Activated naive CD8-positive, alpha-beta T cell treated with anti-CD3 and anti-CD28 coated beads, Interleukin-2, amount 50 U/mL, for 24 hours (primary cell): Measurements from ENCODE around the gene GTF2F2.
A peak's percentile ranks its signal among the peaks of the same experiment; 100 is the strongest.
"Not testable (repeated sequence)": the region's sequence is repeated elsewhere in the genome, so short reads cannot be mapped to it uniquely, and the experiment has no call there.

Source experiments
- ATAC-seq: fragments of 150-1000 bp; cut with Tn5 transposase; one replicate; pipeline ENCODE4 v1.10.0; 2021
- DNase-seq: peaks from one replicate; pipeline ENCODE4 v3.0.0; 2021
- H3K27ac Mint-ChIP-seq: one replicate; pipeline ENCODE4 v1.8.0; 2021; ENCODE audit warnings: mild to moderate bottlenecking, mixed read lengths
- H3K27me3 Mint-ChIP-seq: one replicate; pipeline ENCODE4 v1.8.0; 2021; ENCODE audit warnings: mixed read lengths
- H3K36me3 Mint-ChIP-seq: one replicate; pipeline ENCODE4 v1.8.0; 2021; ENCODE audit warnings: low read depth, mixed read lengths
- H3K4me1 Mint-ChIP-seq: one replicate; pipeline ENCODE4 v1.8.0; 2021; ENCODE audit warnings: mixed read lengths
- H3K4me3 Mint-ChIP-seq: one replicate; pipeline ENCODE4 v1.8.0; 2021; ENCODE audit warnings: mild to moderate bottlenecking, moderate library complexity, mixed read lengths
- H3K9me3 Mint-ChIP-seq: one replicate; pipeline ENCODE4 v1.8.0; 2021; ENCODE audit warnings: mixed read lengths

GTF2F2 gene

DNA sequence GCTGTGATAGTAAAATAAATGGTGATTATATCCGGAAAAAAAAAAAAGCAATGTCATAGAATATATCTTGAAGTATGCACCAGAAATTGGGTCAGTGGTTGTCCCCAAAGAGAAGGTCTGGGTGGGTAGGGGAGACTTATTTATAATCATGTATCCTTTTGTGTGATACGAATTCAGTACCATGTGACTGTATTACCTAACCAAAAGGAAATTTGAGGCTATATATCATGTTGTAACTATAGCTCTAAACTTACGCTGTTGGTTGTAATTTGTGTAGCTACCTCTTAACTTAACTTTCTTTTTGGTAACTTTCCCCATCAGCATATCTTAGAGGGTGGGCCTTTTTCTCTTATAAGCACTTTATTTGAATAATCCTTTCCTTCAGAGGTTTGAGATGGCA is 105.7 kb downstream of the GTF2F2 start:
- Mint-ChIP-seq H3K4me1 (peaks cover 18% of the 10 kb centered on the region), H3K27me3 (no peaks in the 10 kb centered on the region), H3K4me3 (no peak overlapping the region), H3K27ac (no peak overlapping the region), H3K9me3 (no peaks in the 10 kb centered on the region), H3K36me3 (peaks cover 5% of the 10 kb centered on the region)
- no peak for DNase-seq
- ATAC-seq: peak; percentile 33

DNA sequence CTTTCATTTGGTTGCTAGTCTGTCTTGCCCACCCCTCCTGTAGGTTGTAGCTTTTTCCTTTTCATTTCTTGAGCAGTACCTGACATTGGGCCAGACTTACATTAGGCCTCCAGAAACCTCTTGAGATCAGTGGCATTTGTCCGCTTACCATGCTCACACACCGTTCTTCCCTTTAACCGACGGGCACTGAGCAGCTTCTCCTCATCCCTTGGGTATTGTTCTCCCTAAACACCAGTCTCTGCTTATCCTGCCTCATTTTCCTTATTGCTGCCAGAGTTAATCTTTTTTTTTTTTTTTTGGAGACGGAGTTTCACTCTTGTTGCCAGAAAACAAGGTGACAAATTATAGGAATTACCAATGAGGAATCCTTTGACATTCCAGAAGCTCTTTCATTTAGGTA is 107.7 kb downstream of the GTF2F2 start:
- DNase-seq: no peak
- Mint-ChIP-seq H3K4me3 (no peak overlapping the region), H3K36me3 (peaks cover 5% of the 10 kb centered on the region), H3K9me3 (no peaks in the 10 kb centered on the region), H3K27ac (no peak overlapping the region), H3K27me3 (no peaks in the 10 kb centered on the region), H3K4me1 (peaks cover 25% of the 10 kb centered on the region)
- ATAC-seq: no peak

DNA sequence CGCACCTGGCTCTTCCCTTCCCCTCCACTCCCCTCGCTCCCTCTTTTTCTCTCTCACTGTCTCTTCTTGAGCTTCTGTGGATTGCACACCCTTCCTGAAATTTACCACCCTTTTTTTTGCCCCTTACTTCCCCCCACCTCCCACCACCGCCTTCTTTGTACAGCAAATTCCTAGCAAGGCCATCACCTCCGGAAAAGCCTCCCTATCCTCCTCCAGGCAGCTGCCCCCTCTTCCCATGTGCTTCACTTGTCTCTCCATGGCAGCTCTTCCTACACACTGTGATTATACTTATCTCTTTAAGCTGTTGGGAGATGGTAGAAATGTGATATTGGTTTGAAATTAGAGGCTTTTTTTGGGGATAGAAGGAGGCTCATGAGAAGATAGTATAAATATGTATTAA is 108.9 kb downstream of the GTF2F2 start:
- DNase-seq (no peak), ATAC-seq (no peak)
- Mint-ChIP-seq H3K9me3 (no peaks in the 10 kb centered on the region), H3K4me3 (no peak overlapping the region), H3K27me3 (no peaks in the 10 kb centered on the region), H3K4me1 (peaks cover 25% of the 10 kb centered on the region), H3K27ac (no peak overlapping the region), H3K36me3 (peaks cover 7% of the 10 kb centered on the region)

DNA sequence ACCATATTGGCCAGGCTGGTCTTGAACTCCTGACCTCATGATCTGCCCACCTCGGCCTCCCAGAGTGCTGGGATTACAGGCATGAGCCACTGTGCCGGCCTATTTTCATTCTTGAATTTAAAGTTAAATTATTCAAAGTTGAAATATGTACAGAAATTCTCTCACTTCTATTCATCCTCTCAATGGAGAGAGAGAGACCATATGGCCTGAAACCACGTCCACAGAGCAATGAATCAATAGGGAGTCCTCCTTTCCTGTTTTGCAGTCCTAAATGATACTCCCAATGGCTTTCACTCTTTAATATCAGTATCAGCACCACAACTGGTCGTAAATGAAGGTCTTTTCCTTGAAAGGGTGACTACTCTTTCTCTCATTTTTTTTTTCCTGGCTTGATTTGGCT is 111.0 kb downstream of the GTF2F2 start:
- DNase-seq: no peak
- H3K27ac Mint-ChIP-seq: no peak overlapping the region
- no peak overlapping the region for H3K4me3 Mint-ChIP-seq

DNA sequence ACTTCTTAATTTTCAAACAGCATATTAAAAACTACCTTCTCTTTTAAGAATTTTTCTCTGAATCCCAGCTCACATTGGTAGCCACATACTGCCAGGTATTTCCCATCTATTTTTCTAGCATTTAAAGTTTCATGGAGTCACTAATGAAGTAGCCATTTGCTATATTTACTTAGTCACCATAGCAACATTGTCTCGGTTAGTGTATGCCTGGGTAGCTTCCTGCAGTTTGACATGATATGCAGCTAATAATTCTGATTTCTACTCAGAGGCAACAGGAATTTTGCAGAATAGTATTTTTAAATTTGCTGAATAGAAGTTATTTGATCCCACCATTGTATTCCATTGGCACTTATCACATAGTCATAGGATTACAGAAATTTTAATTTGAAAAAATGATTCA is 111.4 kb downstream of the GTF2F2 start:
- Mint-ChIP-seq H3K4me3 (no peak overlapping the region), H3K27ac (no peak overlapping the region), H3K9me3 (no peaks in the 10 kb centered on the region), H3K4me1 (peaks cover 14% of the 10 kb centered on the region), H3K27me3 (no peaks in the 10 kb centered on the region), H3K36me3 (peaks cover 10% of the 10 kb centered on the region)
- DNase-seq: no peak
- ATAC-seq: no peak

More for the DNA sequence above, 111.0 kb downstream of the GTF2F2 start:
- no peak for ATAC-seq
- Mint-ChIP-seq H3K36me3 (peaks cover 10% of the 10 kb centered on the region), H3K4me1 (peaks cover 18% of the 10 kb centered on the region), H3K9me3 (no peaks in the 10 kb centered on the region), H3K27me3 (no peaks in the 10 kb centered on the region)

DNA sequence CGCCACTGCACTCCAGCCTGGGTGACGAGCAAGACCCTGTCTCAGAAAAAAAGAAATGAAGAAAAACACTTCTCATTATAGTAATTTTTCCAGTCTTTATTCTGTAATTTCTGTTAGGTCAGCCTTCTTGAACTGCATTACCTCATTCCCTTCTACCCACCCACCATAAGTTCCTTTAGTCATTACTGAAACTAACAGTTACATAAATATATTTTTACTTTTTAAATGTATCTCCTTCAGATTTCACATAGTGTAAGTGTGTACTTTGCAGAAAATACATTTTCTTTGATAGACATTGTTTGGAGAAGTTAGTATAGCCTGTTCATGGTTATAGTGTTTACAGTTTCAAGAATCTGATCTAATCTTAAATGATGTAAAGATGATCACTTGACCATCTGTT is 112.3 kb downstream of the GTF2F2 start:
- DNase-seq (no peak), ATAC-seq (no peak)
- no peaks in the 10 kb centered on the region for H3K9me3 Mint-ChIP-seq
- H3K4me1 Mint-ChIP-seq: peaks cover 13% of the 10 kb centered on the region
- no peak overlapping the region for H3K27ac Mint-ChIP-seq
- no peak overlapping the region for H3K4me3 Mint-ChIP-seq
- peaks cover 10% of the 10 kb centered on the region for H3K36me3 Mint-ChIP-seq
- H3K27me3 Mint-ChIP-seq: no peaks in the 10 kb centered on the region

DNA sequence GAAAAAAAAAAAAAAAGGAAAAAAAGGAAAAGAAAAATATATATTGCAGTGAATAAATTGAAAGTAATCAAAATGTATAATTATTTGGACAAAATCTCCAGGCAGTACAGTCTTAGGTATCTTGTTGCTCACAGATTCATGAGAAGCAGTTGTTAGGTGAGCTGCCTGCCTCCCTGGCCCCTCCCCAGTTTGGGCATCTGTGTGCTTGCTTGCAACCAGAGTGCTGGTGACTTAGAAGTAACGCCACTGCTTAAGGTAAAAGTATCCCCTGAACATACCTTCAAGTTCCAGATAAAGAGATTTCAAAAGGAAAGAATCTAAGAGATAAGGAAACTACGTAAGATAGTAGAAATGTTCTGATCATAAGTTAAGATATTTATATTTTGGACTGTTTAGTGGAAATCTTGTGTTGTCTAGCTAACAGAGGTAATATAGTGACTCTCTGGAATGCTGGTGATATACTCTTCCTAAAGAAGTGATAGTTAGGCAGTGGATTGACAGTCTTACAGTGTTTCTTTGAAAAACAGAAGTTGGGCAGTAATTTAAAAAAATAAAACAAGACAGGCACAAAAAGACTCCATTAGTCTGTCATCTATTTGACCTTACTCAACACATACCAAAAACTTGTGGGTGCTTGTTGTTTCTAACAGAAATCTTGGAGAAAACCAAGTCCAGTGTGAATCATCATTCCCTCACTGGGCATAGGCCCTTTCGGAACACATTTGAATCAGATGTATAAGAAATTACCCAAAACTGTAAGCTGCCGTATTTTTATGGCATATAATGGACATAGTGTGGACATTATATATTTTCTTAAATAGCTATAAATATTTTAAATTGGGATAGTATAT is 118.9 kb downstream of the GTF2F2 start:
- Mint-ChIP-seq H3K36me3 (peaks cover 7% of the 10 kb centered on the region), H3K27me3 (no peaks in the 10 kb centered on the region), H3K9me3 (no peaks in the 10 kb centered on the region), H3K27ac (no peak overlapping the region), H3K4me1 (peaks cover 4% of the 10 kb centered on the region), H3K4me3 (no peak overlapping the region)
- DNase-seq (no peak), ATAC-seq (no peak)

DNA sequence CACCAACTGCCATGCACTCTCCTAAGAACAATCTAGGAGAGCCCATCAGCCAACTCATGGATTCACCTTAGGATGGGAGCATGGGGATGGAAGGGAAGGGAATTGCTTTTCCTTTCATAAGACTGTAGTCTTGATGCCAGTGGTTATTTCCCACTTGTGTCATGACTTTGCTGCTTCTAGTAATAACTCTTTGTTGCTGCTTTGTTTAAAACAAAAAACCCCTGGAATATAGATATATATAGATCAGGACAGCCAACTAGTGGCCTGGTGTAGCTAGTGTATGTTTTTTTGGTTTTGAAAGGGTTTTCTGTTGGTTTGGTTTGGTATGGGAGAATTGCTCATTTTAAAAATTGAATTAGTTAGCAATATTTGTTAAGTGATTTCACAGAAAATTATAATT is 119.8 kb downstream of the GTF2F2 start:
- no peak overlapping the region for H3K27ac Mint-ChIP-seq
- DNase-seq (no peak), ATAC-seq (no peak)
- H3K4me1 Mint-ChIP-seq: peaks cover 4% of the 10 kb centered on the region
- H3K9me3 Mint-ChIP-seq: no peaks in the 10 kb centered on the region
- H3K36me3 Mint-ChIP-seq: peaks cover 7% of the 10 kb centered on the region
- no peak overlapping the region for H3K4me3 Mint-ChIP-seq
- H3K27me3 Mint-ChIP-seq: no peaks in the 10 kb centered on the region

DNA sequence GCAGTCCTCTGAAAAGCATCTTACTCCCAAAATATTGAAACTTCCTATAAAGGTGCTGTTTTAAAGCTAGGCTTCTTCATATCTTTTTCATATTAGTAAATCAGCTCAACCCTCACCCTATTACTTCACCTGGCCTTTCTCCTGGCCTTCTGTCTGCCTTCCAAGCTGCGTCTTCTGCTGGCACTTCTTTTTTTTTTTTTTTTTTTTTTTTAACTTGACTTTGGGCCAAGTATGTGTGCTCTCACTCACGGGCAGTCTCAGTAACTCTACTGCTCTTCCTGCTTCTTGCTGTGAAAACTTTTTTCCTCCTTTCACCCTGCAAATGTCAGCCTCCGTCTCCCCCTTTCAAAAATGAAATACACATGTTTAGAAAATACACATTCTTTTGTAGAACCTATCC is 121.8 kb downstream of the GTF2F2 start:
- H3K9me3 Mint-ChIP-seq: no peaks in the 10 kb centered on the region
- no peak for ATAC-seq
- peaks cover 9% of the 10 kb centered on the region for H3K36me3 Mint-ChIP-seq
- no peak for DNase-seq
- no peak overlapping the region for H3K27ac Mint-ChIP-seq
- H3K4me3 Mint-ChIP-seq: no peak overlapping the region
- no peaks in the 10 kb centered on the region for H3K27me3 Mint-ChIP-seq
- peaks cover 2% of the 10 kb centered on the region for H3K4me1 Mint-ChIP-seq

DNA sequence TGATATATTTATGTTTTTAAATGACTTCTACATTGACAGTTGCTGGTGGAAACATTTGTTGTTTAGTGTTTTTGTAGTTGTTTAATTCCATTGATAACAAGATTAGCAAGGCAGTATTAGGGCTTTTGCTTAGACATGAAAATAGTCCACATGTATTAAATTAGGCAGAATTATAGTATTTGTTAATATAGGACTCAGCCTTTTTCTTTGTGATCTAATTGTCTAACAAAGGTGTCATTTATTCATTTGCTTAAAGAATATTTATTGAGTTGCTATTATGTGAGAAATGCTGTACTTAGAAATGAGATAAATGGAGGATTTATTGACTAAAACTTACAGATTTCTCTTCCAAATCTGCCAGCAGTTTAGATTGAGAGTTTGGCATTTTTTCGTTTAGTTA is 122.2 kb downstream of the GTF2F2 start:
- Mint-ChIP-seq H3K36me3 (peaks cover 9% of the 10 kb centered on the region), H3K27me3 (no peaks in the 10 kb centered on the region), H3K4me1 (peaks cover 2% of the 10 kb centered on the region), H3K27ac (no peak overlapping the region), H3K9me3 (no peaks in the 10 kb centered on the region), H3K4me3 (no peak overlapping the region)
- DNase-seq: no peak
- no peak for ATAC-seq

DNA sequence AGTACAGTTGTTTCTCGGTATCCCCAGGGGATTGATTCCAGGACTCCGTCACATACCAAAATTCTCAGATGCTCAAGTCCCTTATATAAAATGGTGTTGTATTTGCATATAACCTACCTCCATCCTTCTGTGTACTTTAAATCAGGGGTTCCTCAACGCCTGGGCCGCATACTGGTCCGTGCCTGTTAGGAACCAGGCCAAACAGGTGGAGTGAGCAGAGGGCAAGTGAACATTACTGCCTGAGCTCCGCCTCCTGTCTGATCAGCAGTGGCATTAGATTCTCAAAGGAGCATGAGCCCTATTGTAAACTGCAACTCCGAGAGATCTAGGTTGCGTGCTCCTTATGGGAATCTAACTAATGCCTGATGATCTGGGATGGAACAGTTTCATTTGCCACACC is 122.8 kb downstream of the GTF2F2 start:
- Mint-ChIP-seq H3K9me3 (no peaks in the 10 kb centered on the region), H3K36me3 (peaks cover 9% of the 10 kb centered on the region), H3K4me1 (peaks cover 2% of the 10 kb centered on the region), H3K27me3 (no peaks in the 10 kb centered on the region), H3K4me3 (no peak overlapping the region), H3K27ac (no peak overlapping the region)
- DNase-seq: no peak
- ATAC-seq: no peak

DNA sequence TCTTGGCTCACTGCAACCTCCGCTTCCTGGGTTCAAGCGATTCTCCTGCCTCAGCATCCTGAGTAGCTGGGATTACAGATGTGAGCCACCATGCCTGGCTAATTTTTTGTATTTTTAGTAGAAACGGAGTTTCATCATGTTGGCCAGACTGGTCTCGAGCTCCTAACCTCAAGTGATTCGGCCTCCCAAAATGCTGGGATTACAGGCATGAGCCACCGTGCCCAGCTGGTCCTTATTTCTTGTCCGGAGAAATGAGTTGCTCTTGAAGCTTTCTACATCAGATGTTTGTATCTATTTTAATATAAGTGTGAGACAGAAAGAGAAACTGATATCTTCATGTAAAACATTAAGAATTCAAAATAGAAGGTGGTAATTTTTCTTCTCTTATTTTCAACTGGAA is 124.4 kb downstream of the GTF2F2 start:
- not testable (repeated sequence) for H3K27ac Mint-ChIP-seq, H3K9me3 Mint-ChIP-seq, DNase-seq, H3K4me1 Mint-ChIP-seq, H3K4me3 Mint-ChIP-seq, H3K36me3 Mint-ChIP-seq, ATAC-seq, H3K27me3 Mint-ChIP-seq

DNA sequence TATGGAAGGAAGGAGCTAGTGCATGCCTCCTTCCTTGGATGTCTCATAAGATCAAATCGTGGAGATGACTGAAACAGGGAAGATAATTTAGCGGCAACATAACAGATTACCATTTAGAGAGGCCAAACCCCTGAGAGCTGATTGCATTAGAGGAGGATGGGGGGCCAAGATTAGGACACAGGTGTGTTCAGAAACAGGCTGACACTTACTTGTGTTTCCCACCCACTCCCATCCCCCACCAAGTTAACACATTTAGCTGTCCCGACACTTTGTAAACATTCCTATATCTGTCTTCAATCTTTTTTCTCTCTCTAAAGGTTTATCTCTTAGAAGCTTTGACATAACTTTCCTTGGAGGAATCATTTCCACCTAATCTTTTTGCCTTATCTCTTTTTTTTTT is 129.4 kb downstream of the GTF2F2 start:
- ATAC-seq: no peak
- Mint-ChIP-seq H3K36me3 (peaks cover 16% of the 10 kb centered on the region), H3K27ac (no peak overlapping the region), H3K9me3 (no peaks in the 10 kb centered on the region), H3K4me1 (no peaks in the 10 kb centered on the region), H3K4me3 (no peak overlapping the region), H3K27me3 (no peaks in the 10 kb centered on the region)
- no peak for DNase-seq

DNA sequence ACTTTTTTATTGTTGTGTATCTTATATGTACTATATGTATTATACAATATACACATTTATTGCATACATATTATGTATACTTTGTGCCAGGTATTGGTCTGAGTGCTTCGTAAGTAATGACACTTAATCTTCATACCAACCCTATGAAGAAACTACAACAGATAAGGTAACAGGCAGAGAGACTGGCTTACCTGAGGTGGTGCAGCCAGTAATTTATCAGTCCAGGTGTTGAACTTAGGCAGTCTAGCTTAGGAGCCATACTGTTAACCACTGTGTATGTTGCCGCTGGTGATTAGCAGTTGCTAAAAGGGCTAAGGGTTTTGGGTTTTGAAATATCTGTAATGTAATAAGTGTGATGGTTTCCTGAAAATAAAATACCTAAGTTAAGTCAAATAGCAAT is 134.1 kb downstream of the GTF2F2 start:
- Mint-ChIP-seq H3K27me3 (no peaks in the 10 kb centered on the region), H3K9me3 (no peaks in the 10 kb centered on the region), H3K4me3 (no peak overlapping the region), H3K4me1 (peaks cover 32% of the 10 kb centered on the region), H3K27ac (no peak overlapping the region), H3K36me3 (peaks cover 19% of the 10 kb centered on the region)
- DNase-seq (no peak), ATAC-seq (no peak)

DNA sequence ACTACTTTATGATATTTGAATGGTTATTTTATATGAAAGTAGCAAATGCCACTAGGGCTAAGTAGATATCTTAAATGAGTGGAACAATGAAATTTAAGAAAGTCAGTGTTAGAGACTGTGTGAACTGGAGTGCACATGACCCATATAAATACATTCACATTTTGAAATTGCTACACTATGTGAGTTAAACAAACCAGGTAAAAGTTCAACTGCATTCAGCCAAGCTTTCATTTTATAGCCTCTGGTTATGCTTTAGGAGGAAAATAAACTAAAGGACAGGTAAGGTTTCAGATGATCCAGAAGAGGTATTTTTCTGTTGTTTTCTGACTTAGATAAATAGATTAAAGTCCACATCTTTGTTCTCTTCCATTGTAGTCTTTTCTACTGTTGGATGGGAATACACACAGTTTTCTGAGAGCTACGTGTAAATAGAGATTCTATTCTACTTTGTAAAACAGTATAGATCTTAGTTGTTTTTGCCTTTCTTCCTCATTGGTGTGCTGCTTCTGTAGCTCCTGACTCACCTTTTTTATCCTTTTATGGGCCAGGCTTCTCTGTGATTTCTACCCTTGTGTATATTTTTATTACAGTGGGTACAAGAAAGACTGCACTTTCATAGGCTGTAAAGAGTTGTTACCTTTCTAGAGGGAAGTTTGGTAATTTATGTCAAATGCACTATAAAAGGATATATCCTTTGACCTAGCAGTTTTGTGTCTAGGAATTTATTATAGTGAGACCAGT is 135.1 kb downstream of the GTF2F2 start:
- no peak for ATAC-seq
- no peaks in the 10 kb centered on the region for H3K9me3 Mint-ChIP-seq
- H3K36me3 Mint-ChIP-seq: peaks cover 19% of the 10 kb centered on the region
- no peak overlapping the region for H3K4me3 Mint-ChIP-seq
- DNase-seq: no peak
- H3K27me3 Mint-ChIP-seq: no peaks in the 10 kb centered on the region
- peak overlapping the region; percentile 29 for H3K27ac Mint-ChIP-seq
- peaks cover 32% of the 10 kb centered on the region for H3K4me1 Mint-ChIP-seq
